SU-DHL-6 (cell line): Measurements from ENCODE around the gene TBL3.

Source experiments
- H2AFZ ChIP-seq: fragments of 200-600 bp; sonication (generic); 2 replicates; pipeline ENCODE4 v1.6.1; 2014; ENCODE audit warnings: low read depth, mild to moderate bottlenecking, moderate library complexity, mixed read lengths, antibody characterized with exemption, low read length; ENCODE audit not compliant: severe bottlenecking
- H3F3A ChIP-seq: fragments of 200-600 bp; shearing (Covaris generic); 2 replicates; pipeline ENCODE4 v1.6.0; 2016; ENCODE audit warnings: antibody characterized with exemption, mild to moderate bottlenecking; ENCODE audit not compliant: insufficient read depth
- H3K27ac ChIP-seq: fragments of 200-600 bp; sonication (generic); 2 replicates; pipeline ENCODE4 v1.5.1; 2016; ENCODE audit warnings: low read depth, mild to moderate bottlenecking, low read length, moderate library complexity, mixed read lengths
- H3K27me3 ChIP-seq: fragments of 200-600 bp; sonication (generic), shearing (Covaris generic); 2 replicates; pipeline ENCODE4 v1.6.0; 2014; ENCODE audit warnings: mild to moderate bottlenecking, low read length
- H3K36me3 ChIP-seq: fragments of 200-600 bp; sonication (generic); 2 replicates; pipeline ENCODE4 v1.6.1; 2014; ENCODE audit warnings: mild to moderate bottlenecking, low read length, mixed read lengths
- H3K4me2 ChIP-seq: fragments of 300-600, 200-600 bp; shearing (Covaris generic), sonication (generic); 2 replicates; pipeline ENCODE4 v1.6.0; 2014; ENCODE audit warnings: low read length, low read depth, mild to moderate bottlenecking; ENCODE audit not compliant: poor library complexity, severe bottlenecking
- H3K4me3 ChIP-seq: fragments of 200-600 bp; sonication (generic); 2 replicates; pipeline ENCODE4 v1.5.1; 2014; ENCODE audit warnings: antibody characterized with exemption, low read length, mild to moderate bottlenecking, mixed read lengths; ENCODE audit not compliant: insufficient read depth, poor library complexity, severe bottlenecking
- H3K79me2 ChIP-seq: fragments of 200-600 bp; sonication (generic); 2 replicates; pipeline ENCODE4 v1.6.1; 2014; ENCODE audit warnings: mild to moderate bottlenecking, low read length, moderate library complexity; ENCODE audit not compliant: insufficient read depth
- H3K9ac ChIP-seq: fragments of 200-600 bp; sonication (generic); 2 replicates; pipeline ENCODE4 v1.7.0; 2014; ENCODE audit warnings: mild to moderate bottlenecking, low read length
- H3K9me2 ChIP-seq: fragments of 200-600 bp; sonication (generic); replicated peaks from 2 replicates; pipeline ENCODE4 v1.6.1; 2014; ENCODE audit warnings: low read length; ENCODE audit not compliant: insufficient read depth
- H3K9me3 ChIP-seq: fragments of 200-600 bp; sonication (generic); 2 replicates; pipeline ENCODE4 v1.6.1; 2014; ENCODE audit warnings: low read length, mixed read lengths; ENCODE audit not compliant: insufficient read depth
- H4K20me1 ChIP-seq: fragments of 200-600 bp; sonication (generic); 2 replicates; pipeline ENCODE4 v1.6.1; 2014; ENCODE audit warnings: low read depth, mild to moderate bottlenecking, antibody characterized with exemption, low read length, moderate library complexity, mixed read lengths
- CTCF ChIP-seq: fragments of 200-600 bp; sonication (generic); IDR thresholded peaks from one replicate; pipeline ENCODE4 v1.5.1; 2017; ENCODE audit warnings: antibody characterized with exemption, mild to moderate bottlenecking, low read length, moderate library complexity; ENCODE audit not compliant: insufficient read depth, poor library complexity, severe bottlenecking
- EZH2phosphoT487 ChIP-seq: fragments of 200-600 bp; sonication (generic), shearing (Covaris generic); conservative IDR thresholded peaks from 2 replicates; pipeline ENCODE4 v1.6.1; 2018; ENCODE audit warnings: mild to moderate bottlenecking, antibody characterized with exemption, low read length, moderate library complexity, mixed read lengths

TBL3 gene

GRCh38 chr16:1979271-1980029, 7.6 kb downstream of the TBL3 start:
- no peaks in the 10 kb centered on the region for H3F3A ChIP-seq
- TF ChIP-seq CTCF (no peak), EZH2phosphoT487 (no peak)
- no peak overlapping the region for H3K4me3 ChIP-seq
- no peaks in the 10 kb centered on the region for H3K27me3 ChIP-seq
- no peak overlapping the region for H3K27ac ChIP-seq
- no peaks in the 10 kb centered on the region for H4K20me1 ChIP-seq
- no peaks in the 10 kb centered on the region for H3K9me2 ChIP-seq
- no peaks in the 10 kb centered on the region for H3K9me3 ChIP-seq
- no peaks in the 10 kb centered on the region for H3K36me3 ChIP-seq
- no peak overlapping the region for H3K4me2 ChIP-seq
- no peak overlapping the region for H3K9ac ChIP-seq
- no peaks in the 10 kb centered on the region for H3K79me2 ChIP-seq
- no peak overlapping the region for H2AFZ ChIP-seq

DNA sequence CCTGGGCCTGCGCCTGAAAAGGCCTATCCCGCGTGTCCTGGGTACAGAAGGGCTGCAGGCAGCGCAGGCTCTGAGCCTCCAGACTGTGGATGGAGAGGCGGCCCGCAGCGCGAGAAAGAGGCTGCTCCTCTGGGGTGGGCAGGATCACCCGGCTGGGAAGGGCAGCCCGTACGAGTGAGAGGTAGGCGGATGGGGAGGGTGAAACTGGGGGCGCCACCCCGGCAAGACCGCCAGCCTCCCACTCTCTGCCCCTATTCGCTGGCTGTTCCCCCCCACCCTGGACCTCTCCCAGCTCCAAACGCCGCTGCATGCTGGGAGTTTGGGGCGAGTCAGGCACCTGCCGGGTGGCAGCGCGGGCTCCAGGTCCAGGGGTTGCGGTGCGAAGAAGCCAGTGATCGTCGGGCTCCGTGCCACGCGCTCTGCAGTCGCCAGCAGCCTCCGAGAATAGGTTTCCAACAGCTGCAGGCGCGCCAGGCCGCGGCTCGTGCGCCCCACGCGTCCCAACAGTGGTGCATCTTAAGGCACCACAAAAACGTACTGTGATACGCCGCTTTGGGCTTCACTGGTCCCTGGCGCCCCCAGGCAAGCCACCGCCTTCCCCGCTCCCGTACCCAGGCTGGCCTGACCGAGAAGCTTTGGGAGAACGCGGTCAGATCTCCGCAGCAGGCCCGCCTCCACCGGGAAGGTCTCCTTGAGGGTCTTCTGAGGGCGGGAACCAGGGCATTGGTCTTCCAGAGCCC, 8.3 kb downstream of the TBL3 start:
- no peak overlapping the region for H3K4me3 ChIP-seq

GRCh38 chr16:1980770-1981087, 8.9 kb downstream of the TBL3 start:
- Histone ChIP-seq H3K79me2 (no peaks in the 10 kb centered on the region), H4K20me1 (no peaks in the 10 kb centered on the region), H3K9me2 (no peaks in the 10 kb centered on the region), H3K4me2 (no peak overlapping the region), H3F3A (no peaks in the 10 kb centered on the region), H3K27me3 (no peaks in the 10 kb centered on the region), H3K4me3 (no peak overlapping the region), H3K36me3 (no peaks in the 10 kb centered on the region), H2AFZ (no peak overlapping the region), H3K9ac (no peak overlapping the region), H3K27ac (no peak overlapping the region), H3K9me3 (no peaks in the 10 kb centered on the region)
- TF ChIP-seq CTCF (no peak), EZH2phosphoT487 (no peak)

More for the DNA sequence above, 8.3 kb downstream of the TBL3 start:
- Histone ChIP-seq H4K20me1 (no peaks in the 10 kb centered on the region), H3K4me2 (no peak overlapping the region), H2AFZ (no peak overlapping the region), H3K27me3 (no peaks in the 10 kb centered on the region), H3K9me2 (no peaks in the 10 kb centered on the region), H3K9ac (no peak overlapping the region), H3F3A (no peaks in the 10 kb centered on the region), H3K9me3 (no peaks in the 10 kb centered on the region), H3K79me2 (no peaks in the 10 kb centered on the region), H3K27ac (no peak overlapping the region), H3K36me3 (no peaks in the 10 kb centered on the region)
- TF ChIP-seq EZH2phosphoT487 (no peak), CTCF (no peak)
